Gastroesophageal sphincter (tissue), 4 donors: Measurements from ENCODE around the gene PPP1R16B. TPM values are rescaled to one million over a fixed set of nuclear protein-coding genes. Genes with fewer than 3 reads are reported as not detected.

Experiments used
- ATAC-seq: fragments of 150-250 bp; one replicate; pipeline ENCODE4 v1.9.1; 2016; ENCODE audit warnings: mild to moderate bottlenecking, moderate library complexity
- H3K27ac ChIP-seq, 4 donors: fragments of 200-600 bp; sonication (generic) in 3 of 4; 1 replicate in 3 of 4; 2 replicates in 1 of 4; pipeline ENCODE4 v1.5.1; 2016 to 2019
- H3K27me3 ChIP-seq: fragments of 200-600 bp; sonication (generic); one replicate; pipeline ENCODE4 v1.5.1; 2019
- H3K36me3 ChIP-seq, 2 donors: fragments of 200-600 bp; sonication (generic); one replicate each; pipeline ENCODE4 v1.5.1; 2019; ENCODE audit warnings: control low read depth in 1 of 2
- H3K4me1 ChIP-seq, 3 donors: fragments of 200-600 bp; sonication (generic); 1 replicate in 2 of 3; 2 replicates in 1 of 3; pipeline ENCODE4 v1.5.1; 2016 to 2019; ENCODE audit warnings: control low read depth in 2 of 3
- H3K4me3 ChIP-seq, 2 donors: fragments of 200-600 bp; sonication (generic); one replicate each; pipeline ENCODE4 v1.5.1; 2019; ENCODE audit warnings: mild to moderate bottlenecking in 1 of 2, moderate library complexity in 1 of 2
- H3K9me3 ChIP-seq, 3 donors: fragments of 200-600 bp; sonication (generic); one replicate each; pipeline ENCODE4 v1.5.1; 2017 to 2019; ENCODE audit warnings: control low read depth in 2 of 3
- EP300 ChIP-seq: sonication (generic); formaldehyde crosslinking; IDR thresholded peaks from one replicate; pipeline ENCODE4 v1.6.1; 2017; ENCODE audit warnings: antibody characterized with exemption, mild to moderate bottlenecking
- POLR2A ChIP-seq, 2 donors: fragments of 450-650 bp; IDR thresholded peaks; one replicate each; pipeline ENCODE4 v1.6.1; 2017; ENCODE audit warnings: antibody characterized with exemption in 2 of 2, mild to moderate bottlenecking in 2 of 2, moderate library complexity in 1 of 2
- POLR2AphosphoS5 ChIP-seq: sonication (generic); formaldehyde crosslinking; IDR thresholded peaks from one replicate; pipeline ENCODE4 v1.6.1; 2017; ENCODE audit warnings: antibody characterized with exemption
- whole genome bisulfite sequencing, 2 donors: methylation state at CpG; one replicate each; pipeline ENCODE4 v1.1.5; 2018; ENCODE audit warnings: low coverage in 1 of 2; 5-methylcytosine and 5-hydroxymethylcytosine counted together
- total RNA-seq, 4 donors: library from RNA; depleted of rRNA; stranded (reverse); fragments of >200 nt; gene quantifications; one replicate each; pipeline ENCODE4 v1.1.0, GENCODE V29; 2016
- TF ChIP-seq, protein P1 (sequence below), 4 experiments: fragments of 200-600 bp in 2 of 4; fragments of 450-650 bp in 2 of 4; sonication (generic) in 1 of 4; IDR thresholded peaks; one replicate each; pipeline ENCODE4 v1.5.1; 2017 to 2019; ENCODE audit warnings: antibody characterized with exemption in 4 of 4, mild to moderate bottlenecking in 2 of 4, moderate library complexity in 2 of 4

The PPP1R16B gene
- total RNA-seq, 4 donors from 2014 or later: 4.1 to 10.0 (median 5.5) TPM

DNA sequence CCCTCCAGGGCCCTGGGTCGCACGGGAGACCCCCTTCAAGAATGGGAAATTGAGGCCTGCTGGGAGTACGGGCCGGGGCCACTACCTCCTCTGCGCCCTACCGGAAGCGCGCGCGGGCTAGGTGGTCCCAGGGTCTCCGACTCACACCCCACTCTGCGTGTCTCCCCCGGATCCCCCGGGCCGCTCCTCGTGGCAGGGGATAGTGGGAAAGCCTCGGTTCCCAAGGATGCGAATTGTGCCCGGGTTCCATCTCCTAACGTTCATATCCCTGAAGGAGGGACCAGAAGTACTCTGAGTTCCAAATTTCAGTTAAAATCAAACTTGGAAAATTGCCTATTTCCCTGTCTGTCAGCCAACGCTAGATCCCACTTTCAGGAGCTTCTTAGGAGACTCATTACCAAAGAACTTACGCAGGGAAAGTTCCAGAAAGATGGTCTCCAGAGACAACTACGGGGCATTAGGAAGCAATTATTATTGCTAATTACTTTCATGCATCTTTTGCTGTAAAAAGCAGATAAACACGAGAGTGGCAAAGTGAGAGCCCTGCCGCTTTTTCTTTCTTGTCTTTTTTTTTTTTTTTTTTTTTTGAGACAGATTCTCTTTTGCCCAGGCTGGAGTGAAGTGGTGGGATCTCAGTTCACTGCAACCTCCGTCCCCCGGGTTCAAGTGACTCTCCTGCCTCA is 121.6 kb downstream of the PPP1R16B start:
- WGBS, 2 donors: 5 to 16% methylated on average over 5 to 7 of the region's 27 CpGs
- peak overlapping the region; percentile 56 to 87 for H3K4me3 ChIP-seq
- TF ChIP-seq POLR2A (IDR thresholded peaks at IDR 0.05) (no peak), POLR2AphosphoS5 (peak; percentile 20)
- peaks cover 0 to 57% (median 6%) of the 10 kb centered on the region in 3 donors for H3K4me1 ChIP-seq
- H3K27ac ChIP-seq: peak overlapping the region; percentile 21 to 88 (median 86)
- H3K9me3 ChIP-seq: no peaks in the 10 kb centered on the region
- H3K27me3 ChIP-seq: no peaks in the 10 kb centered on the region
- ATAC-seq: no peak
- no peaks in the 10 kb centered on the region for H3K36me3 ChIP-seq

DNA sequence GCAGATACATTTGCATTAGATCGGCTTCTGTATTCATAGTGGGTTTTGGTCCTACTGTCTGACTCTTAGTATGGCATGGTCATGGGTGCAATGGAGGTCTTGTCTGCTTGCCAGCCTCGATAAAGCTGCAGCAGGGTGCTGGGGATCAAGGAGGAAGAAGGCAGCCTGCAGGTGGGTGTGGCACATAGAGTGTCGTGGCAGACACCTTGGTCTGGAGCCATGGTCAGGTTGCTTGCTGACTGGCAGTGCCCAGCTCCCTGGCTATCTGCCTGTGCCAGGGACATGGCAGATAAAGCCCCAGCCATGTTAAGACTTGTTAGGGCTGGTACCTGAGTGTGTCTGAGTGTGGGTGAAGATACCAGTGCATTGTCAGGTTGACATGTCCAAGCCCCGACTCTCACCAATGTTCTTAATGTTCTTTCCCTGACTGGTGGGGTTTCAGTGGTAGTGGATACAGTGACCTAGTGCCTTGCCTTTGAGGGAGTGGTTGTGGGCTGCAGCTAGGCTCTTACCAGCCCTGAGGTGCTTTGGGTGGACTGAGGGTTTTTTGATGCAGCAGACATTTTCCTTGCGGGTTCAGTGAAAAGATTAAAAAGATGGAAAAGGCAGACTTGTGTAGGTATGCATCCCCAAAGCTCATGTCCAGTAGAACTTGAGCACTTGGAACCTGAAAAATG is 122.5 kb downstream of the PPP1R16B start:
- Histone ChIP-seq H3K27ac (peak overlapping the region in 3 of 4 donors; percentile 85 to 88 (median 86)), H3K4me1 (peaks cover 0 to 67% (median 6%) of the 10 kb centered on the region in 3 donors), H3K36me3 (no peaks in the 10 kb centered on the region), H3K9me3 (no peaks in the 10 kb centered on the region), H3K4me3 (peak overlapping the region; percentile 56 to 87), H3K27me3 (no peaks in the 10 kb centered on the region)
- WGBS, 2 donors: 62% methylated on average over 4 of the region's 5 CpGs; no CpG with 5 or more reads in 1 of the 2 donors
- no peak for ATAC-seq
- TF ChIP-seq POLR2A (IDR thresholded peaks at IDR 0.05) (no peak), EP300 (no peak), POLR2AphosphoS5 (peak; percentile 31)
- TF ChIP-seq, protein P1, sequence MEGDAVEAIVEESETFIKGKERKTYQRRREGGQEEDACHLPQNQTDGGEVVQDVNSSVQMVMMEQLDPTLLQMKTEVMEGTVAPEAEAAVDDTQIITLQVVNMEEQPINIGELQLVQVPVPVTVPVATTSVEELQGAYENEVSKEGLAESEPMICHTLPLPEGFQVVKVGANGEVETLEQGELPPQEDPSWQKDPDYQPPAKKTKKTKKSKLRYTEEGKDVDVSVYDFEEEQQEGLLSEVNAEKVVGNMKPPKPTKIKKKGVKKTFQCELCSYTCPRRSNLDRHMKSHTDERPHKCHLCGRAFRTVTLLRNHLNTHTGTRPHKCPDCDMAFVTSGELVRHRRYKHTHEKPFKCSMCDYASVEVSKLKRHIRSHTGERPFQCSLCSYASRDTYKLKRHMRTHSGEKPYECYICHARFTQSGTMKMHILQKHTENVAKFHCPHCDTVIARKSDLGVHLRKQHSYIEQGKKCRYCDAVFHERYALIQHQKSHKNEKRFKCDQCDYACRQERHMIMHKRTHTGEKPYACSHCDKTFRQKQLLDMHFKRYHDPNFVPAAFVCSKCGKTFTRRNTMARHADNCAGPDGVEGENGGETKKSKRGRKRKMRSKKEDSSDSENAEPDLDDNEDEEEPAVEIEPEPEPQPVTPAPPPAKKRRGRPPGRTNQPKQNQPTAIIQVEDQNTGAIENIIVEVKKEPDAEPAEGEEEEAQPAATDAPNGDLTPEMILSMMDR (IDR thresholded peaks at IDR 0.05): peak in 1 of 4 experiments; percentile 13

DNA sequence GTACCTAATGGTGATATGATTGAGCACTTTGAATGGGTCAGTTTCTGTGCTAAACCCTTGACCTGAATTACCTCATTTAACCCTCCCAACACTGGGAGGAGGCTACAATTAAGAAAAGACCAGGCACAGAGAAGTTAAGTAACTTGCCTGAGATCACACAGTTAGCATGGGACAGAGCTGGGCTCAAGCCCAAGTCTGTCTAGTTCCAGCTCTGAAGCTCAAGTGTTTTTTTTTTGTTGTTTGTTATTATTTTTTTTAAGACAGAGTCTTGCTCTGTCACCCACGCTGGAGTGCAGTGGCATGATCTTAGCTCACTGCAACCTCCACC is 124.7 kb downstream of the PPP1R16B start:
- no peaks in the 10 kb centered on the region for H3K27me3 ChIP-seq
- H3K27ac ChIP-seq: peak overlapping the region in 3 of 4 donors; percentile 85 to 88 (median 86)
- TF ChIP-seq EP300 (no peak), POLR2A (IDR thresholded peaks at IDR 0.05) (no peak), POLR2AphosphoS5 (no peak)
- TF ChIP-seq, protein P1 (IDR thresholded peaks at IDR 0.05): no peak
- WGBS, 2 donors: 67% methylated on average over 1 of the region's 1 CpG; no CpG with 5 or more reads in 1 of the 2 donors
- H3K4me3 ChIP-seq: peak overlapping the region in 1 of 2 donors; percentile 87
- H3K9me3 ChIP-seq: no peaks in the 10 kb centered on the region
- ATAC-seq: no peak
- H3K36me3 ChIP-seq: no peaks in the 10 kb centered on the region
- peaks cover 0 to 78% (median 6%) of the 10 kb centered on the region in 3 donors for H3K4me1 ChIP-seq

- Histone ChIP-seq H3K4me3 (no peak overlapping the region), H3K27ac (peak overlapping the region; percentile 10 to 88 (median 86)), H3K27me3 (no peaks in the 10 kb centered on the region), H3K36me3 (no peaks in the 10 kb centered on the region), H3K9me3 (no peaks in the 10 kb centered on the region), H3K4me1 (peaks cover 0 to 64% (median 6%) of the 10 kb centered on the region in 3 donors)
- TF ChIP-seq EP300: no peak
- TF ChIP-seq POLR2AphosphoS5: no peak
- TF ChIP-seq, protein P1 (IDR thresholded peaks at IDR 0.05): no peak
- no peak for TF ChIP-seq POLR2A (IDR thresholded peaks at IDR 0.05)
- WGBS, 2 donors: 72 to 80% methylated on average over 2 to 4 of the region's 4 CpGs
- no peak for ATAC-seq
These were observed 126.5 kb downstream of the PPP1R16B start for GRCh38 chr20:38931984-38932383.

DNA sequence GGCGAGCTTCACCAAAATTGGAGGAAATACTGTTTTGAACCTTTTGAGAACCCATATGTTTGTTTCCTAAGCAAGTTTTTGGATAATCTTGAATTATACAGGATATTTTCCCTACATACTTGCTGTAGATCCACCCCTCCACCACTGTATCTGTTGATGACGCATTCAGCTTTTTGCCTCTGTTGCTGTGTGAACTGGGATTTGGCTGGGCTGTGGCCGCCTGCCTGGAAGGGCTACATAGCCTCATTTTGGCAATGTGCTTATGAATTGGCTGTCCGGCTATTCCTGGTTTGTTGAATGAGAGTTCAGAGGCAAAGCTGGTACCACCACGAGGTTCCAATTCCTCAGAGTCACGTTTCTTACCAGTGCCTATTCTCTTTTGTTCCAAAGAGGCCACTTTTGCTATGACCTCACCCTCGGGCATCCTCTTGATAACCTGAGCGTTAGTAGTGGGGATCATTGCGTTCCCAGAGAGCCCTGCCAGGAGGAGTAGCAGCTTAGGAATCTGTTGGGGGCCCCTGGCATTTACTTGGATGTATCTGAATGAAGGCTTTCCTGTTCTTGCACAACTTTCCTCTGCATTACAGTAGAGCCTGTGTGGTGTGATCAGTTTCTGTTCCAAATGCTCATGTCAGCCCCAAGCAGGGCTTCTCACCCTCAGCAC is 127.1 kb downstream of the PPP1R16B start:
- peak; percentile 37 for ATAC-seq
- H3K27ac ChIP-seq: peak overlapping the region; percentile 10 to 88 (median 86)
- TF ChIP-seq EP300 (no peak), POLR2A (IDR thresholded peaks at IDR 0.05) (no peak), POLR2AphosphoS5 (peak; percentile 67)
- TF ChIP-seq, protein P1 (IDR thresholded peaks at IDR 0.05): no peak
- peaks cover 0 to 58% (median 6%) of the 10 kb centered on the region in 3 donors for H3K4me1 ChIP-seq
- no peaks in the 10 kb centered on the region for H3K27me3 ChIP-seq
- H3K4me3 ChIP-seq: no peak overlapping the region
- no peaks in the 10 kb centered on the region for H3K9me3 ChIP-seq
- 46 to 49% methylated on average over 8 of the region's 9 CpGs for WGBS, 2 donors
- no peaks in the 10 kb centered on the region for H3K36me3 ChIP-seq
